Activated naive CD8-positive, alpha-beta T cell treated with anti-CD3 and anti-CD28 coated beads, Interleukin-2, amount 10 ng/mL, durations not matched to agents 7 days and 5 days (primary cell): ENCODE measurements around the gene TMBIM6. TPM values are rescaled to one million over a fixed set of nuclear protein-coding genes. Genes with fewer than 3 reads are reported as not detected.

Source experiments
- ATAC-seq: fragments of 150-1000 bp; cut with Tn5 transposase; one replicate; pipeline ENCODE4 v1.10.0; 2021; ENCODE audit warnings: low read depth, moderate library complexity
- POLR2A ChIA-PET: fragments of 350-600 bp; sonication (Branson Sonifier 250); formaldehyde crosslinking; loops from one replicate; lab custom pipeline; 2021; ENCODE audit warnings: antibody characterized with exemption; lab: Charles Lee
- DNase-seq: peaks from one replicate; pipeline ENCODE4 v3.0.0; 2021
- H3K27ac Mint-ChIP-seq: one replicate; pipeline ENCODE4 v1.8.0; 2022; ENCODE audit warnings: mild to moderate bottlenecking, mixed read lengths
- H3K27me3 Mint-ChIP-seq: one replicate; pipeline ENCODE4 v1.8.0; 2022; ENCODE audit warnings: mild to moderate bottlenecking, moderate library complexity, mixed read lengths
- H3K36me3 Mint-ChIP-seq: one replicate; pipeline ENCODE4 v1.8.0; 2021; ENCODE audit warnings: mild to moderate bottlenecking, mixed read lengths
- H3K4me1 Mint-ChIP-seq: one replicate; pipeline ENCODE4 v1.8.0; 2021; ENCODE audit warnings: mixed read lengths
- H3K4me3 Mint-ChIP-seq: one replicate; pipeline ENCODE4 v1.8.0; 2022; ENCODE audit warnings: mild to moderate bottlenecking, moderate library complexity, mixed read lengths
- H3K9me3 Mint-ChIP-seq: one replicate; pipeline ENCODE4 v1.8.0; 2021; ENCODE audit warnings: mixed read lengths
- total RNA-seq, 2 experiments: library from RNA; stranded (reverse); gene quantifications; one replicate each; pipeline ENCODE4 v1.2.3, GENCODE V29; 2021

The TMBIM6 gene
- total RNA-seq, 2 experiments from 2014 or later = 426 to 431 TPM

GRCh38 chr12:49809381-49809905 is 68.1 kb downstream of the TMBIM6 start:
- no peaks in the 10 kb centered on the region for H3K27me3 Mint-ChIP-seq
- no peak overlapping the region for H3K4me3 Mint-ChIP-seq
- H3K27ac Mint-ChIP-seq = no peak overlapping the region
- POLR2A ChIA-PET = no interaction called here
- DNase-seq (no peak), ATAC-seq (no peak)
- peaks cover 10% of the 10 kb centered on the region for H3K4me1 Mint-ChIP-seq
- peaks cover 3% of the 10 kb centered on the region for H3K36me3 Mint-ChIP-seq
- H3K9me3 Mint-ChIP-seq = no peaks in the 10 kb centered on the region

- Mint-ChIP-seq H3K9me3 (no peaks in the 10 kb centered on the region), H3K27me3 (no peaks in the 10 kb centered on the region), H3K4me3 (no peak overlapping the region), H3K27ac (no peak overlapping the region), H3K36me3 (peaks cover 3% of the 10 kb centered on the region), H3K4me1 (peaks cover 10% of the 10 kb centered on the region)
- no peak for DNase-seq
- ATAC-seq = no peak
- POLR2A ChIA-PET = no interaction called here
Observed at GRCh38 chr12:49809906-49810389, 68.6 kb downstream of the TMBIM6 start.

DNA sequence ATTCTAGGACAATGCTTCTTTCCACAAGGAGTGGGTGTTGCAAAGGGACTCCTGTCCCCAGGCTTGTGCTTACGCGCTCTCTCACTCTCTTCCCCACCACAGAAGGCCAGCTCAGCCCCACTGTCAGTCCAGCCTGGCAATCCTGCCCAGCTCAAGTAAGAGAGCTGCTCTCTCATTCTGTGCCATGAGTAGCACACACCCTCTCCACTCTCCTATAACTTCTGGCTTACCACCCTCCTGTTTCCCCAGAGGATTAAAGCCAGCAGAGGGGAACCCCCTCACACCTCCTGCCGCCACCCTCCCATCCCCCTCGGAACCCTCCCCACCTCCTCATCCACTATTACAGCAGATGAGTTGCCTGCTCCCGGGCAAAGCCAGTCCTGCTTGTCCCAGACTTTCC is 69.8 kb downstream of the TMBIM6 start:
- Mint-ChIP-seq H3K4me3 (no peak overlapping the region), H3K27ac (no peak overlapping the region), H3K36me3 (peaks cover 2% of the 10 kb centered on the region), H3K9me3 (no peaks in the 10 kb centered on the region), H3K27me3 (no peaks in the 10 kb centered on the region), H3K4me1 (peaks cover 12% of the 10 kb centered on the region)
- POLR2A ChIA-PET = interaction anchor here (0.6 to 0.7 kb wide), 2 partner anchors 69 to 70 kb away, joined by 3 read pairs; partner anchors contain the start of gene TMBIM6
- DNase-seq (no peak), ATAC-seq (no peak)

DNA sequence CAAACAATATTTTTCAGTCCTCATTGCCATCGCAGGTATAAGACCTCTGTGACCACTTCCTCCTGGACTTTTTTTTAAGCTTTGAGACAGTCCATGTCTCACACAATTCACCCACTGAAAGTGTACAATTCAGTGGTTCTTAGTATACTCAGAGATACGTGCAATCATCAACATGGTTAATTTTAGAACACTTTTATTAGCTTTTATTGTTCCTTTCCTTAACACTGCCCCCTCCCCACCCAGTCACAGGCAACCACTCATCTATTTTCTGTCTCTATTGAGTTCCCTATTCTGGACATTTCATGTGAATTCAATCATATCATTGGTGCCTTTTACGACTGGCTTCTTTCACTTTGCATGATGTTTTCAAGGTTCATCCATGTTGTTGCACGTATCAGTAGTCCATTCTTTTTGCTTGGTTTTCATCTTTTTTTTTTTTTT is 70.6 kb downstream of the TMBIM6 start:
- H3K27ac Mint-ChIP-seq = no peak overlapping the region
- peaks cover 2% of the 10 kb centered on the region for H3K36me3 Mint-ChIP-seq

DNA sequence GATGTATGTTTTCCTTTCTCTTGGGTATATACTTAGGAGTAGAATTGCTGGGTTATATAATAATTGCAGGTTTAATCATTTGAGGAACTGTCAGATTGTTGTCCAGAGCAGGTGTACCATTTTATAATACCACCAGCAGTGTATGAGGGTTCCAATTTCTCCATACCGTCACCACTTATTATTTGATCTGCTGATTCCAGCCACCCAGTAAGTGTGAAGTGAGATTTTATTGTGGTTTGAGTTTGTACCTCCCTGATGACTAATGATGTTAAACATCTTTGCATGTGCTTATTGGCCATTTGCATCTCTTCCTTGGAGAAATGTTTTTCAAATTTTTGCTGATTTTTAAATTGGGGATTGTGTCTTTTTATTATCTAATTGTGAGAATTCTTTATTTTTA is 71.8 kb downstream of the TMBIM6 start:
- no peaks in the 10 kb centered on the region for H3K27me3 Mint-ChIP-seq
- no peak for ATAC-seq
- DNase-seq = no peak
- no peaks in the 10 kb centered on the region for H3K9me3 Mint-ChIP-seq
- POLR2A ChIA-PET = no interaction called here
- peaks cover 2% of the 10 kb centered on the region for H3K36me3 Mint-ChIP-seq
- peaks cover 13% of the 10 kb centered on the region for H3K4me1 Mint-ChIP-seq
- no peak overlapping the region for H3K4me3 Mint-ChIP-seq
- no peak overlapping the region for H3K27ac Mint-ChIP-seq

More for the DNA sequence above, 70.6 kb downstream of the TMBIM6 start:
- peaks cover 12% of the 10 kb centered on the region for H3K4me1 Mint-ChIP-seq
- no peaks in the 10 kb centered on the region for H3K9me3 Mint-ChIP-seq
- ATAC-seq (no peak), DNase-seq (no peak)
- POLR2A ChIA-PET = interaction anchor here (0.7 kb wide), 1 partner anchor 70 kb away, joined by 3 read pairs; the partner anchor contains the start of gene TMBIM6
- no peaks in the 10 kb centered on the region for H3K27me3 Mint-ChIP-seq
- H3K4me3 Mint-ChIP-seq = no peak overlapping the region

Other genes with a start within 250 kb of the TMBIM6 start
- gene KCNH3, start 202.5 kb upstream of the TMBIM6 start, total RNA-seq = 1 to 10 TPM; 5.4 to 5.8 TPM
- gene MCRS1, start 173.4 kb upstream of the TMBIM6 start, total RNA-seq = 10 to 100 TPM; 83.8 to 83.9 TPM
- gene FAM186B, start 135.9 kb upstream of the TMBIM6 start, total RNA-seq = under 1 TPM; 0.11 to 0.20 TPM
- gene PRPF40B, start 118.0 kb upstream of the TMBIM6 start, total RNA-seq = 10 to 100 TPM; 16.5 to 18.0 TPM
- gene FMNL3, start 34.2 kb upstream of the TMBIM6 start, total RNA-seq = 10 to 100 TPM; 43.5 to 43.8 TPM
- 10 to 100 TPM; 10.3 to 11.0 TPM for gene NCKAP5L, start 86.9 kb downstream of the TMBIM6 start, total RNA-seq
- gene BCDIN3D, start 101.5 kb downstream of the TMBIM6 start, total RNA-seq = 10 to 100 TPM in 1 of 2 experiments, 1 to 10 TPM in 1; 9.3 to 11.4 TPM
- gene FAIM2, start 162.3 kb downstream of the TMBIM6 start, total RNA-seq = under 1 TPM in 1 of 2 experiments, not detected in 1; 0.22 TPM
- gene AQP2, start 209.2 kb downstream of the TMBIM6 start, total RNA-seq = not detected
- gene AQP5, start 220.3 kb downstream of the TMBIM6 start, total RNA-seq = not detected
- gene AQP6, start 231.4 kb downstream of the TMBIM6 start, total RNA-seq = not detected